Adrenal gland (tissue), 12 donors: ENCODE data around the gene CCSER1. TPM values are rescaled to one million over a fixed set of nuclear protein-coding genes. Genes with fewer than 3 reads are reported as not detected.

Source experiments
- DNase-seq, 7 donors: peaks; one replicate each; pipeline ENCODE4 v3.0.0-alpha.2; 2019 to 2020
- H3K27ac ChIP-seq, 5 donors: fragments of 200-600 bp; sonication (generic) in 4 of 5; 1 replicate in 3 of 5; 2 replicates in 2 of 5; pipeline versions ENCODE4 v1.5.1 to v1.8.0; 2016 to 2020; ENCODE audit warnings: mild to moderate bottlenecking in 1 of 5
- H3K27me3 ChIP-seq: fragments of 200-600 bp; 2 replicates; pipeline ENCODE4 v1.8.0; 2021
- H3K36me3 ChIP-seq, 2 donors: fragments of 200-600 bp; replicated peaks in 1 of 2; 1 replicate in 1 of 2; 2 replicates in 1 of 2; pipeline versions ENCODE4 v1.5.1 to v1.8.0; 2018 to 2022
- H3K4me1 ChIP-seq, 2 donors: fragments of 200-600 bp; replicated peaks in 1 of 2; 1 replicate in 1 of 2; 2 replicates in 1 of 2; pipeline versions ENCODE4 v1.5.1 to v1.8.0; 2018 to 2021
- H3K4me3 ChIP-seq, 4 donors: fragments of 200-600 bp; sonication (generic) in 3 of 4; one replicate each; pipeline ENCODE4 v1.5.1; 2016 to 2018
- H3K9me3 ChIP-seq, 3 donors: fragments of 200-600 bp; sonication (generic) in 1 of 3; replicated peaks in 1 of 3; 1 replicate in 2 of 3; 2 replicates in 1 of 3; pipeline versions ENCODE4 v1.5.1 to v1.8.0; 2016 to 2021
- POLR2A ChIP-seq, 2 donors: fragments of 450-650 bp; IDR thresholded peaks; one replicate each; pipeline ENCODE4 v1.6.1; 2017; ENCODE audit warnings: antibody characterized with exemption in 2 of 2, mild to moderate bottlenecking in 2 of 2, moderate library complexity in 1 of 2
- whole genome bisulfite sequencing, 4 donors: extraction: QIAGEN DNeasy Blood & Tissue Kit in 2 of 4; methylation state at CpG; one replicate each; pipeline versions ENCODE4 v1.1.5 to v1.1.7; 2013 to 2017; 5-methylcytosine and 5-hydroxymethylcytosine counted together
- intact Hi-C, 2 donors: fragments of 100-400 bp; cut with DNase I; formaldehyde crosslinking; loops; one replicate each; pipeline versions ENCODE4 v1.14.1 to v1.15.0; 2022 to 2023
- polyA plus RNA-seq, 3 donors: library from polyadenylated mRNA; stranded (reverse); fragments of 200-250 nt in 2 of 3; fragments of 350-450 nt in 1 of 3; fragmentation: Illumina TruSeq in 1 of 3; extraction: RNeasy Lipid Tissue Mini Kit (QIAGEN cat#74804) in 1 of 3; gene quantifications; one replicate each; pipeline ENCODE4 v1.2.3, GENCODE V29; 2013 to 2014
- total RNA-seq, 9 donors: library from RNA; depleted of rRNA in 4 of 9; stranded (reverse); fragments of >200 nt in 4 of 9; fragments of 120-200 nt in 1 of 9; fragmentation: NEBNext Ultra II Directional in 1 of 9; extraction: Animal tissue kit (Norgen Biotek cat#: 25700) in 1 of 9; gene quantifications; one replicate each; pipeline versions ENCODE4 v1.1.0 to v1.2.4, GENCODE V29; 2013 to 2023
- TF ChIP-seq, protein P1 (sequence below), 6 experiments: fragments of 450-650 bp in 4 of 6; fragments of 200-600 bp in 2 of 6; sonication (generic) in 1 of 6; IDR thresholded peaks; 1 replicate in 5 of 6; 2 replicates in 1 of 6; pipeline versions ENCODE4 v1.5.1 to v1.8.0; 2016 to 2021; ENCODE audit warnings: antibody characterized with exemption in 6 of 6, mild to moderate bottlenecking in 2 of 6, moderate library complexity in 1 of 6
- donor health status: healthy with polysubstance abuse.
- donor health status: Bipolar disorder and iron deficiency.
- donor health status: DM: yes; HTN: yes; CAD: no.
- donor health status: DM: no; HTN: no; CAD: no.
- donor health status: DM: no; HTN: no; CAD: no.
- donor health status: DM: yes; HTN: yes; CAD: no.

Gene CCSER1
- total and polyA plus RNA-seq, 12 donors, result 0.14 to 11.7 (median 2.3) TPM; not detected in 1

DNA sequence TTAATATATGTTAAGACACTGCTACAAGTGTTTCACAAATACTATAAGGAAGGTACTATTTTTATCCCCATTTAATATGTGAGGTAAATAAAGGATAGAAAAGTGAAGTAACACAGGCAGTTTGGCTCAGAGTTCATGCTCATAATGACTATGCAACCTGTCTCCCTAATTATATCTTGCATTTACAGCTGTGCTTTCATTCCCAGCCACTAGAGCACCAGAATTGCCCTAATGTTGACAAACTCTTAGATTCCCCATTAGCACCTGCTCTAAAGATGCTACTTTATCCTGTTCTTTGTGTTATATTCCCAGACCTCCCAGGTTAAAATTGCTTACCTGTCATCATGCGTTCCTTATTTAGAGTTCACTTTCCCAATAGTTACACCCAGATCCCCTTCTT is 833.6 kb downstream of the CCSER1 start:
- Histone ChIP-seq H3K27me3 (no peaks in the 10 kb centered on the region), H3K9me3 (no peaks in the 10 kb centered on the region), H3K27ac (no peak overlapping the region), H3K4me1 (no peaks in the 10 kb centered on the region), H3K36me3 (no peaks in the 10 kb centered on the region), H3K4me3 (no peak overlapping the region)
- WGBS, 4 donors, result 87 to 100% (median 91%) methylated on average over 1 of the region's 1 CpG
- intact Hi-C loops, result no loop called here
- no peak for TF ChIP-seq POLR2A (IDR thresholded peaks at IDR 0.05)
- TF ChIP-seq, protein P1, sequence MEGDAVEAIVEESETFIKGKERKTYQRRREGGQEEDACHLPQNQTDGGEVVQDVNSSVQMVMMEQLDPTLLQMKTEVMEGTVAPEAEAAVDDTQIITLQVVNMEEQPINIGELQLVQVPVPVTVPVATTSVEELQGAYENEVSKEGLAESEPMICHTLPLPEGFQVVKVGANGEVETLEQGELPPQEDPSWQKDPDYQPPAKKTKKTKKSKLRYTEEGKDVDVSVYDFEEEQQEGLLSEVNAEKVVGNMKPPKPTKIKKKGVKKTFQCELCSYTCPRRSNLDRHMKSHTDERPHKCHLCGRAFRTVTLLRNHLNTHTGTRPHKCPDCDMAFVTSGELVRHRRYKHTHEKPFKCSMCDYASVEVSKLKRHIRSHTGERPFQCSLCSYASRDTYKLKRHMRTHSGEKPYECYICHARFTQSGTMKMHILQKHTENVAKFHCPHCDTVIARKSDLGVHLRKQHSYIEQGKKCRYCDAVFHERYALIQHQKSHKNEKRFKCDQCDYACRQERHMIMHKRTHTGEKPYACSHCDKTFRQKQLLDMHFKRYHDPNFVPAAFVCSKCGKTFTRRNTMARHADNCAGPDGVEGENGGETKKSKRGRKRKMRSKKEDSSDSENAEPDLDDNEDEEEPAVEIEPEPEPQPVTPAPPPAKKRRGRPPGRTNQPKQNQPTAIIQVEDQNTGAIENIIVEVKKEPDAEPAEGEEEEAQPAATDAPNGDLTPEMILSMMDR (IDR thresholded peaks at IDR 0.05), result no peak
- no peak for DNase-seq

DNA sequence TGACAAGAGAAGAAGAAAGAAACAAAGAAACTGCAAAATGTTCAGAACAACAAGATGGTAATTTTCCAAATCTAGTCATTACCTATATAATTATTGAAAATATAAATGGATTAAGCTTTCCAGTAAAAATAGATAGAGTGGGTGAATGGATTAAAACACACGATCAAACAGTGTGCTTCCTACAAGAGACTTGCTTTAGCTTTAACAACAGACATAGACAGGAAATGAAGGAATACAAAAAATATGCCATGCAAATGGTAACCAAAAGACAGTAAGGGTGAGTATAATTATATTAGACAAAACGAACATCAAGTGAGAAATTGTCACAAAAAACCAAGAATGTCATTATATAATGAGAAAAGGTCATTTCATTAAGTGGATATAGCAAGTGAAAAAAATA is 842.8 kb downstream of the CCSER1 start:
- intact Hi-C loops, result no loop called here
- H3K27ac ChIP-seq, result no peak overlapping the region
- WGBS, 4 donors, result 67 to 80% (median 69%) methylated on average over 2 of the region's 2 CpGs

DNA sequence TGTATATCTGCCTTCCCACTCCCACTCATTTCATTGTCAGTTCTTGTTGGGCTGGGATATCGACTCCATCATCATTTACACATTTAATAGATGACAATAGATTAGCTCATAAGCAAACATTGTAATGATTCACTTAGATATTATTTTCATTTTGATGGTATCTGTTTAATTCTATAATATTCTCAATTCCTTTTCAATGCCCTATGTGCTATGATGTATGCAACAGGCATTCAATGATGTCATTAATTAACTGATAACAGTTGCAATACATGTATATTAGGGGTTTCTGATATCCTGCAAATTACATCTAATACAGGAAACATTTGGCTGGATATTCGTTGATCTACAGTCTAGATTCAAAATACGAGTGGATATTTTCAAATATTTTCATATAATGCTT is 850.5 kb downstream of the CCSER1 start:
- no peak overlapping the region for H3K27ac ChIP-seq
- WGBS, 4 donors, result 75 to 86% (median 79%) methylated on average over 3 of the region's 3 CpGs
- no peaks in the 10 kb centered on the region for H3K27me3 ChIP-seq
- H3K4me1 ChIP-seq, result no peaks in the 10 kb centered on the region
- H3K9me3 ChIP-seq, result no peaks in the 10 kb centered on the region
- H3K4me3 ChIP-seq, result no peak overlapping the region
- DNase-seq, result no peak
- H3K36me3 ChIP-seq, result no peaks in the 10 kb centered on the region
- no peak for TF ChIP-seq POLR2A (IDR thresholded peaks at IDR 0.05)
- TF ChIP-seq, protein P1 (IDR thresholded peaks at IDR 0.05), result no peak
- intact Hi-C loops, result no loop called here

More for the DNA sequence above, 842.8 kb downstream of the CCSER1 start:
- TF ChIP-seq POLR2A (IDR thresholded peaks at IDR 0.05), result no peak
- TF ChIP-seq, protein P1 (IDR thresholded peaks at IDR 0.05), result no peak
- Histone ChIP-seq H3K9me3 (no peaks in the 10 kb centered on the region), H3K4me1 (no peaks in the 10 kb centered on the region), H3K27me3 (no peaks in the 10 kb centered on the region), H3K4me3 (no peak overlapping the region), H3K36me3 (no peaks in the 10 kb centered on the region)
- DNase-seq, result no peak

DNA sequence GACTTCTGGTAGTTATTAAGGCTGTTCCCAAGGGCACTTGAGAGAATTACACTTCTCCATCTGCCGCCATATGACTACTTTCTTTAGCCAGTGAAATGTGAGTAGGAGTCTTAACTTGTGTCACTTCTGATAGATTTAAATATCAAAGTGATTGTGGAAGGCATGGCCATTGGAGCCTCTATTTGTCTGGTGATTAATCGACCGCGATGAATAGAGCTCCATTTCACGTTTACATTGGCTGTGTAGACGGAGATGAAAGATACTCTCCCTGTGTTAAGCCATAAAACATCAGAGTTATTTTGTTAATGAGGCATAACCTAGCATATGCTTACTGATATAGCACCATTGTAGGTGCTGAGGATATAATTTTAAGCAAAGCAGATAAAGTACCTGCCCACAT is 852.4 kb downstream of the CCSER1 start:
- Histone ChIP-seq H3K36me3 (no peaks in the 10 kb centered on the region), H3K27me3 (no peaks in the 10 kb centered on the region), H3K4me1 (no peaks in the 10 kb centered on the region), H3K27ac (no peak overlapping the region), H3K4me3 (no peak overlapping the region), H3K9me3 (no peaks in the 10 kb centered on the region)
- intact Hi-C loops, result no loop called here
- DNase-seq, result no peak
- 85 to 92% (median 90%) methylated on average over 6 of the region's 6 CpGs for WGBS, 4 donors
- TF ChIP-seq, protein P1 (IDR thresholded peaks at IDR 0.05), result no peak
- no peak for TF ChIP-seq POLR2A (IDR thresholded peaks at IDR 0.05)
